Astrocyte (in vitro differentiated cells and primary cell): ENCODE measurements around the gene DMBX1. TPM values are rescaled to one million over a fixed set of nuclear protein-coding genes. Genes with fewer than 3 reads are reported as not detected.

Experiments
- DNase-seq: peaks from one replicate; pipeline ENCODE4 v3.0.0-alpha.2; 2010; ENCODE audit warnings: low read depth
- FAIRE-seq: peaks from 2 replicates; lab custom pipeline; 2011; peaks lifted over from hg19 to GRCh38; lab: Jason Lieb, UNC
- H2AFZ ChIP-seq: 2 replicates; pipeline ENCODE4 v1.6.0; 2012; ENCODE audit warnings: low read depth, low read length, inconsistent platforms
- H3K27ac ChIP-seq: 2 replicates; pipeline ENCODE4 v1.5.1; 2011; ENCODE audit warnings: low read depth, low read length, inconsistent platforms
- H3K27me3 ChIP-seq: 2 replicates; pipeline ENCODE4 v1.6.0; 2011; ENCODE audit warnings: low read length, inconsistent platforms; ENCODE audit not compliant: insufficient read depth
- H3K36me3 ChIP-seq: 2 replicates; pipeline ENCODE4 v1.5.1; 2011; ENCODE audit warnings: low read length, inconsistent platforms; ENCODE audit not compliant: insufficient read depth
- H3K4me1 ChIP-seq: 2 replicates; pipeline ENCODE4 v1.5.1; 2011; ENCODE audit warnings: low read length, inconsistent platforms; ENCODE audit not compliant: insufficient read depth
- H3K4me2 ChIP-seq: 2 replicates; pipeline ENCODE4 v1.6.0; 2012; ENCODE audit warnings: low read length, inconsistent platforms
- H3K4me3 ChIP-seq: 2 replicates; pipeline ENCODE4 v1.5.1; 2011; ENCODE audit warnings: low read depth, mild to moderate bottlenecking, low read length, inconsistent platforms; ENCODE audit not compliant: insufficient read depth
- H3K79me2 ChIP-seq: 2 replicates; pipeline ENCODE4 v1.6.0; 2012; ENCODE audit warnings: mild to moderate bottlenecking, low read length, inconsistent platforms; ENCODE audit not compliant: insufficient read depth
- H3K9ac ChIP-seq: 2 replicates; pipeline ENCODE4 v1.6.0; 2012; ENCODE audit warnings: mild to moderate bottlenecking, low read length, inconsistent platforms
- H3K9me3 ChIP-seq: 2 replicates; pipeline ENCODE4 v1.5.1; 2012; ENCODE audit warnings: low read depth, mild to moderate bottlenecking, low read length, inconsistent platforms; ENCODE audit not compliant: insufficient read depth
- H4K20me1 ChIP-seq: 2 replicates; pipeline ENCODE4 v1.6.0; 2012; ENCODE audit warnings: low read length, inconsistent platforms; ENCODE audit not compliant: insufficient read depth
- H3K27ac Mint-ChIP-seq: one replicate; pipeline ENCODE4 v1.8.0; 2021; ENCODE audit warnings: mild to moderate bottlenecking, mixed read lengths; ENCODE audit not compliant: unreplicated experiment
- H3K27me3 Mint-ChIP-seq: one replicate; pipeline ENCODE4 v1.8.0; 2021; ENCODE audit warnings: low read depth, mixed read lengths; ENCODE audit not compliant: unreplicated experiment
- H3K36me3 Mint-ChIP-seq: one replicate; pipeline ENCODE4 v1.8.0; 2021; ENCODE audit warnings: low read depth, mixed read lengths; ENCODE audit not compliant: unreplicated experiment
- H3K4me1 Mint-ChIP-seq: one replicate; pipeline ENCODE4 v1.8.0; 2021; ENCODE audit warnings: low read depth, mixed read lengths; ENCODE audit not compliant: unreplicated experiment
- H3K4me3 Mint-ChIP-seq: one replicate; pipeline ENCODE4 v1.8.0; 2021; ENCODE audit warnings: mild to moderate bottlenecking, moderate library complexity, mixed read lengths; ENCODE audit not compliant: unreplicated experiment
- H3K9me3 Mint-ChIP-seq: one replicate; pipeline ENCODE4 v1.8.0; 2021; ENCODE audit warnings: mild to moderate bottlenecking, mixed read lengths; ENCODE audit not compliant: unreplicated experiment
- CTCF ChIP-seq: IDR thresholded peaks from 2 replicates; pipeline ENCODE4 v1.5.1; 2011; ENCODE audit warnings: low read depth, mild to moderate bottlenecking, inconsistent platforms, low read length, moderate library complexity; ENCODE audit not compliant: insufficient read depth
- EZH2 ChIP-seq: IDR thresholded peaks from 2 replicates; pipeline ENCODE4 v1.6.1; 2012; ENCODE audit warnings: mild to moderate bottlenecking, low read length, inconsistent platforms; ENCODE audit not compliant: insufficient read depth
- total RNA-seq: library from RNA; stranded (reverse); gene quantifications from 2 replicates; pipeline ENCODE4 v1.2.1, GENCODE V29; 2021

Gene DMBX1
- total RNA-seq, 1 donor from 2014 or later, result 0.07 TPM

GRCh38 chr1:46525253-46525983 is 35.8 kb downstream of the DMBX1 start:
- H3K9ac ChIP-seq, result no peak overlapping the region
- peak overlapping the region; percentile 41 for H3K27ac Mint-ChIP-seq
- DNase-seq (no peak), FAIRE-seq (no peak)
- no peak overlapping the region for H3K4me2 ChIP-seq
- TF ChIP-seq CTCF (no peak), EZH2 (no peak)
- no peaks in the 10 kb centered on the region for H3K36me3 ChIP-seq
- H3K27me3 ChIP-seq, result peaks cover 34% of the 10 kb centered on the region
- no peak overlapping the region for H3K4me3 Mint-ChIP-seq
- H3K4me3 ChIP-seq, result no peak overlapping the region
- H3K9me3 ChIP-seq, result no peaks in the 10 kb centered on the region
- no peaks in the 10 kb centered on the region for H3K36me3 Mint-ChIP-seq
- no peak overlapping the region for H2AFZ ChIP-seq
- peaks cover 51% of the 10 kb centered on the region for H3K27me3 Mint-ChIP-seq
- H3K27ac ChIP-seq, result no peak overlapping the region
- peaks cover 21% of the 10 kb centered on the region for H3K4me1 ChIP-seq
- H3K79me2 ChIP-seq, result no peaks in the 10 kb centered on the region
- no peaks in the 10 kb centered on the region for H3K9me3 Mint-ChIP-seq
- no peaks in the 10 kb centered on the region for H4K20me1 ChIP-seq
- H3K4me1 Mint-ChIP-seq, result peaks cover 24% of the 10 kb centered on the region

- H3K36me3 ChIP-seq, result no peaks in the 10 kb centered on the region
- H3K4me1 ChIP-seq, result peaks cover 14% of the 10 kb centered on the region
- H3K4me2 ChIP-seq, result no peak overlapping the region
- H3K27ac Mint-ChIP-seq, result no peak overlapping the region
- no peak overlapping the region for H3K4me3 Mint-ChIP-seq
- H4K20me1 ChIP-seq, result no peaks in the 10 kb centered on the region
- FAIRE-seq, result no peak
- peaks cover 58% of the 10 kb centered on the region for H3K27me3 Mint-ChIP-seq
- H3K4me3 ChIP-seq, result no peak overlapping the region
- H3K9ac ChIP-seq, result no peak overlapping the region
- no peak overlapping the region for H2AFZ ChIP-seq
- no peaks in the 10 kb centered on the region for H3K79me2 ChIP-seq
- no peak for DNase-seq
- H3K9me3 ChIP-seq, result no peaks in the 10 kb centered on the region
- TF ChIP-seq CTCF (no peak), EZH2 (no peak)
- H3K27ac ChIP-seq, result no peak overlapping the region
- H3K27me3 ChIP-seq, result peaks cover 35% of the 10 kb centered on the region
- H3K4me1 Mint-ChIP-seq, result peaks cover 18% of the 10 kb centered on the region
- peaks cover under 1% of the 10 kb centered on the region for H3K9me3 Mint-ChIP-seq
- peaks cover 3% of the 10 kb centered on the region for H3K36me3 Mint-ChIP-seq
These were observed 36.5 kb downstream of the DMBX1 start for GRCh38 chr1:46526013-46526690.
